Activated naive CD4-positive, alpha-beta T cell treated with anti-CD3 and anti-CD28 coated beads for 36 hours (primary cell): ENCODE measurements around the gene NEURL1B. TPM values are rescaled to one million over a fixed set of nuclear protein-coding genes. Genes with fewer than 3 reads are reported as not detected.
"Not testable (repeated sequence)": the region's sequence is repeated elsewhere in the genome, so short reads cannot be mapped to it uniquely, and the experiment has no call there.

Source experiments
- CTCF ChIA-PET: fragments of 350-600 bp; sonication (Branson Sonifier 250); formaldehyde crosslinking; loops from one replicate; lab custom pipeline; 2021; ENCODE audit warnings: antibody characterized with exemption; lab: Charles Lee
- DNase-seq: peaks from one replicate; pipeline ENCODE4 v3.0.0-alpha.2; 2020
- H3K27ac Mint-ChIP-seq: one replicate; pipeline ENCODE4 v1.8.0; 2021; ENCODE audit warnings: mild to moderate bottlenecking, mixed read lengths
- H3K27me3 Mint-ChIP-seq: one replicate; pipeline ENCODE4 v1.8.0; 2021; ENCODE audit warnings: low read depth, mixed read lengths
- H3K36me3 Mint-ChIP-seq: one replicate; pipeline ENCODE4 v1.8.0; 2021; ENCODE audit warnings: low read depth, mixed read lengths
- H3K4me1 Mint-ChIP-seq: one replicate; pipeline ENCODE4 v1.8.0; 2021; ENCODE audit warnings: low read depth, mixed read lengths
- H3K4me3 Mint-ChIP-seq: one replicate; pipeline ENCODE4 v1.8.0; 2021; ENCODE audit warnings: mild to moderate bottlenecking, moderate library complexity, mixed read lengths
- H3K9me3 Mint-ChIP-seq: one replicate; pipeline ENCODE4 v1.8.0; 2021; ENCODE audit warnings: mixed read lengths
- intact Hi-C: fragments of 100-400 bp; cut with micrococcal nuclease; formaldehyde crosslinking; loops from one replicate; pipeline ENCODE4 v1.15.1; 2023
- total RNA-seq, 2 experiments: library from RNA; stranded (reverse); gene quantifications; one replicate each; pipeline ENCODE4 v1.2.3, GENCODE V29; 2021

The NEURL1B gene
- total RNA-seq, 2 experiments from 2014 or later: 0.57 to 0.64 TPM

DNA sequence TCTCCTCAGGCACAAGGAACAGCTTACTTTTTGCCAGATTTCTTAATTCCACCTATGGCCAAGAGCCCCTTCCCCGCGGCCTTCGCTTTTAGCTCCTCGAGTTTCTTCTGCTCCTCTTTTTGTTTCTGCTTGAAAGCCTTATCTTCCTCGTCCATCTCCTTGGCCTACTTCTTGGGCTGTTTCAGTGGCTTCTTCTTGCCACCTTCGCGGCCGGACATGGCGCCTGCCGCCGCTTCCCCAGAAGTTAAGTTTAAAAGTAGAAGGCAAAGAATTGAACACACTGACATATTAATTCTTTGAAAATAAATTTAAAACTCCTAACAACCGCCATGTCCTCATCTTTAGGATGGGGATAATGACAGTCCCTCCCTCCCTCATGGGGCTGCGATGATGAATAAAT, 15.4 kb downstream of the NEURL1B start:
- DNase-seq, H3K4me1 Mint-ChIP-seq, H3K36me3 Mint-ChIP-seq, H3K27ac Mint-ChIP-seq, H3K4me3 Mint-ChIP-seq, intact Hi-C loops, H3K27me3 Mint-ChIP-seq: not testable (repeated sequence)
- H3K9me3 Mint-ChIP-seq: peaks cover 14% of the 10 kb centered on the region
- CTCF ChIA-PET: interaction anchor here (0.9 kb wide), 1 partner anchor 8 kb away, joined by 3 read pairs; no protein-coding TSS in a partner anchor

DNA sequence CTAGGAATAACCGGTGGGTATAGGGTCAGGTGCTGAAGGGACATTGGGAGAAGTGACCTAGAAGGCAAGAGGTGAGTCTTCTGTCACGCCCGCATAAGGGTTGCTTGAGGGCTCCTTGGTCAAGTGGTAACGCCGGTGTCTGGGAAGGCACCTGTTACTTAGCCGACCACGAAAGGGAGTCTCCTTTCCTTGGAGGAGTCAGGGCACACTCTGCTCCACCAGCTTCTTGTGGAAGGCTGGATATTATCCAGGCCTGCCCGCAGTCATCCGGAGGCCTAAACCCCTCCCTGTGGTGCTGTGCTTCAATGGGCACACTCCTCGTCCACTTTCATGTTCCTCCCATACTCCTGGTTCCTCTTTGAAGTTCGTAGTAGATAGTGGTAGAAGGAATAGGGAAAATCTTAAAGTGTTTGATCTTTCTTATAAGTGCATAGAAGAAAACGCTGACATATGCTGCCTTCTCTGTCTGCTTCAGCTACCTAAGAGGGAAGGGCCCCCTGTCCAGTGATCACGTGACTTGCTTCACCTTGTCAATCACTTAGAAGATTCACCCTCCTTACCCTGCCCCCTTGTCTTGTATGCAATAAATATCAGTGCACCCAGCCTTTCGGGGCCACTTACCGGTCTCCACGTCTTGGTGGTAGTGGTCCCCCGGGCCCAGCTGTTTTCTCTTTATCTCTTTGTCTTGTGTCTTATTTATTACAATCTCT, 16.6 kb downstream of the NEURL1B start:
- intact Hi-C loops, H3K4me3 Mint-ChIP-seq, CTCF ChIA-PET, H3K36me3 Mint-ChIP-seq, H3K27ac Mint-ChIP-seq, H3K4me1 Mint-ChIP-seq, H3K27me3 Mint-ChIP-seq, DNase-seq: not testable (repeated sequence)
- peaks cover 14% of the 10 kb centered on the region for H3K9me3 Mint-ChIP-seq

DNA sequence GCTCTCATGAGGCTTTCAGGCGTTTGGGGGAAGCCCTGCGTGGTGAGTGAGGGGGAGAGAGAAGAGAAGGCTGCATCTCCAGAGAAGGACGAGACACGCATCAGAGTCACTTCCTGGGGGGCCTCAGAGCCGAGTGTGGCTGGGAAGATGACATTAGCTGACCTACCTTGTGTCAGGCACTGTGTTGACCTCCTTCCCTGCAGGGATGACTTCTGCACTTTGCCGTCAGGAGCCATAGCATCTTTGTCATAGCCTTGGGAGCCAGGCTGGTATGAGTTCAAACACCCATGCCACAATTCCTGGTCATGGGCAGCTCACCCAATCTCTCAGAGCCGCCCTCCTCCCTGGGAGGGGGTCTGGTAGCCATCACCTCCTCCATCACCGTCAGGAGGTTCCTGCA, 17.3 kb downstream of the NEURL1B start:
- H3K27ac Mint-ChIP-seq: no peak overlapping the region
- peaks cover 14% of the 10 kb centered on the region for H3K9me3 Mint-ChIP-seq
- CTCF ChIA-PET: no interaction called here

DNA sequence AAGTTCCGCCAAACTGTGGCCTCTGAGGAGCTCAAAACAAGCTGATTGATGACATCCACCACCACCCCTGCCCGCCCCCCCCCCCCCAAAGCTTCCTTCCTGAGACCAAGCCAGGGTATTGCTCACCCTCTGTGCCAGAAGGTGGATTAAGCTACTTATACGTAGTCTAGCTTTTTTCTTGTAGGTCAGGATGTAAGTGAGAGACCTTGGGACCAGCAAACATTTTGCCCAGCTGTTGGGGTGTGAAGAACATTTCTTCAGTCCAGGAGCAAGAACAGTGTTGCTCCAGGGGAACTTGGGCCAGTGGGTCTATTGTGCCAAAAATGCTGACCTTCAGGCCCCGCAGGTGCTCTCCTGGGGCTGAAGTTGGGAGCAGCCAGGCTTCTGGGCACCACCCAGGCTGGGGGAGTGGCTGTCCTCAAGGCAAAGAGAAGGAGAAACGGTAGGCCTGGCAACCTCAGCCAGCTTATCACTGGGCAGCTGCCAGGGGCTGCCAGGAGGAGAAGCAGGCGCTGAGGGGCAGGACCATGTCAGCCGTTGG, 18.0 kb downstream of the NEURL1B start:
- no peak for DNase-seq
- peaks cover 14% of the 10 kb centered on the region for H3K9me3 Mint-ChIP-seq
- H3K27me3 Mint-ChIP-seq: no peaks in the 10 kb centered on the region
- no peak overlapping the region for H3K4me3 Mint-ChIP-seq
- no peak overlapping the region for H3K27ac Mint-ChIP-seq
- CTCF ChIA-PET: no interaction called here
- H3K36me3 Mint-ChIP-seq: no peaks in the 10 kb centered on the region
- no peaks in the 10 kb centered on the region for H3K4me1 Mint-ChIP-seq
- intact Hi-C loops: no loop called here

More for the DNA sequence above, 17.3 kb downstream of the NEURL1B start:
- no peaks in the 10 kb centered on the region for H3K36me3 Mint-ChIP-seq
- no peaks in the 10 kb centered on the region for H3K4me1 Mint-ChIP-seq
- H3K27me3 Mint-ChIP-seq: no peaks in the 10 kb centered on the region
- H3K4me3 Mint-ChIP-seq: no peak overlapping the region
- intact Hi-C loops: no loop called here
- no peak for DNase-seq

DNA sequence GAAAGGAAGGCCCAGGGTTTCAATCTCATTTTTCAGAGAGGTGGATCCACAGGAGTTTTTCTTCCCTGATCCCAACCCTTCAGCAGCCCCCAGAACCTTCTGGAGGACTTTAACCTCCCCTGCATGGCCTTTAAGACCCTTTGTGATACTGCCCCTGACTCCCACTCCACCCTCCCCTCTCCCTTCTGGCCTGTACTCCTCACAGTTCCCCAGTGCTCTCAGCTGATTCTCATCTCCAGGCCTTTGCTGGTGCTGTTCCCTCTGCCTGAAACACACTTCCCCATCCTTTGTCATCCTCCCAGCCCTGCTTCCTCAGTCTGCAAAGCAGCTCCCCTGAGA, 18.5 kb downstream of the NEURL1B start:
- H3K36me3 Mint-ChIP-seq: no peaks in the 10 kb centered on the region
- H3K9me3 Mint-ChIP-seq: peaks cover 14% of the 10 kb centered on the region
- H3K27me3 Mint-ChIP-seq: no peaks in the 10 kb centered on the region
- CTCF ChIA-PET: no interaction called here
- no peak for DNase-seq
- intact Hi-C loops: no loop called here
- no peaks in the 10 kb centered on the region for H3K4me1 Mint-ChIP-seq
- no peak overlapping the region for H3K4me3 Mint-ChIP-seq
- no peak overlapping the region for H3K27ac Mint-ChIP-seq

DNA sequence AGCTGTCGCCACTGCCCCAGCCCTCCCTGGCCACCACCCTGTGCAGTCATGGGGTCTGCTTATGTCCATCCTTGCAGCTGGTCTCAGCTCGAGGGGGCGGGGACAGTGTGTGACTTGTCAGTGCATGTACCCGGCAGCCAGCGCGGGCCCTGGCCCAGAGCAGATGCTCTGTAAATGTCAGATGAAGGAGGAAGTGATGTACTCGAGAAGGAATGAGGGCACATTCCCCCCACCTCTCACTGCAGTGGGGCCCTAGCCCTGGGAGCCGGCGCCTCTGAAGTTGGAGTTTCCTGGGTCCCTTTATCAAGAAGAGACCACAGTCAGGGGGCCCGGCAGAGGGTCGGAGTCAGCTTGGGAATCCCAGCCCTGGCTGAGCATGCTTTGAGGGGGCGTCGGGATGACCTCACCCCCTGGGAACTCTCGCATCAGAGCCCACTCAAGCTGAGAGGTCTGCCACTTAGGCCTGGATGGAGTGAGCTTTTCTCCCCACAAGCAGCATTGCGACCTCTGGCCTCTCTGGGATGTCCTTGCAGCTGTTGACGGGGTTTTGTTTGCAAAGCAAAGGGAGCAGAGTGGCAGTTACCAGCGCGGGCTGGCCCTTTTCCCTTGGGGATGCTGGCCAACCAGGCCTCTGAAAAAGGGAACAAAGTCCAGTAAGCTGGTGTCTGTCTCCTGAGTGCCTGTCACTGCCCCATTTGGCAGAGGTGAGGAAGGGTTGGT, 19.0 kb downstream of the NEURL1B start:
- no peak for DNase-seq
- Mint-ChIP-seq H3K27me3 (no peaks in the 10 kb centered on the region), H3K36me3 (no peaks in the 10 kb centered on the region), H3K4me1 (no peaks in the 10 kb centered on the region), H3K27ac (no peak overlapping the region), H3K4me3 (no peak overlapping the region), H3K9me3 (peaks cover 13% of the 10 kb centered on the region)
- CTCF ChIA-PET: no interaction called here
- intact Hi-C loops: no loop called here

DNA sequence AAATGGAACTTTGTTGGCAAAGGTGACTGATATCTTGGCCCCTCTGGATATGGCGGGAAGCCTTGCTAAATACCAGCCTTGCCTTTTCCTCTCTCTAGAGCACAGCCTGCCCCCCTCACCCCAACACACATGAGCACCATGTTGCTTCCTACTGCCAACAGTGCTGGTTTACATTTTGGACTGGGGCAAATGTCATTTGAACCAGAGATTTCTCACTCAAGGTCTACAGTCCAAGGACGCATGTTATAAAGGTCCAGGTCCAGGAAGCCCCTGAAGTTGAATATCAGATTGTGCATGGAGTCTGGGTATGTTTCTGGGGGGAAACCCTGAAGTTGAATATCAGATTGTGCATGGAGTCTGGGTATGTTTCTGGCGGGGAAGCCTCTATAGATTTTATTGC, 19.9 kb downstream of the NEURL1B start:
- DNase-seq: no peak
- Mint-ChIP-seq H3K27ac (no peak overlapping the region), H3K4me1 (no peaks in the 10 kb centered on the region), H3K4me3 (no peak overlapping the region), H3K36me3 (no peaks in the 10 kb centered on the region), H3K9me3 (peaks cover 4% of the 10 kb centered on the region), H3K27me3 (no peaks in the 10 kb centered on the region)
- CTCF ChIA-PET: no interaction called here
- intact Hi-C loops: no loop called here

DNA sequence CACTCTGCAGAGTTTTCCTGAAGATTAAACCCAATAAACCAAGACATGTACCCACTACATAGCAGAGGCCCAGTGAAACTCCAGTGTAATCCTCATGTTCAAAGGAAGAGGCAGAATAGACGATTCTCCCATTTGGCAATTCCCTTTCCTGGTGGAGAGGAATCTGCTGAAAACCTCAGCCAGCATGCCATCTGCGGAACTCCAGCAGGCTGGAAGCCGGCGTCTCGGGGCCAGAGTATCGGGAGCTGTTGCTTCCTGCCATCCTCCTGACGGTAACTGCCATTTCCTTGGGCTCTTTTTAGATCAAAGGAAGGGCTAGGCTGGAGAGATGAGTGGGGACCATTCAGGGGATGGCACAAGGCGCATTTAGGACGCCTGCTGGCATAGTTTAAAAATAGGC, 20.5 kb downstream of the NEURL1B start:
- H3K36me3 Mint-ChIP-seq: no peaks in the 10 kb centered on the region
- H3K9me3 Mint-ChIP-seq: peaks cover 3% of the 10 kb centered on the region
- H3K27ac Mint-ChIP-seq: no peak overlapping the region
- no peak overlapping the region for H3K4me3 Mint-ChIP-seq
- no peaks in the 10 kb centered on the region for H3K4me1 Mint-ChIP-seq
- intact Hi-C loops: no loop called here
- no peak for DNase-seq
- CTCF ChIA-PET: no interaction called here
- H3K27me3 Mint-ChIP-seq: no peaks in the 10 kb centered on the region

DNA sequence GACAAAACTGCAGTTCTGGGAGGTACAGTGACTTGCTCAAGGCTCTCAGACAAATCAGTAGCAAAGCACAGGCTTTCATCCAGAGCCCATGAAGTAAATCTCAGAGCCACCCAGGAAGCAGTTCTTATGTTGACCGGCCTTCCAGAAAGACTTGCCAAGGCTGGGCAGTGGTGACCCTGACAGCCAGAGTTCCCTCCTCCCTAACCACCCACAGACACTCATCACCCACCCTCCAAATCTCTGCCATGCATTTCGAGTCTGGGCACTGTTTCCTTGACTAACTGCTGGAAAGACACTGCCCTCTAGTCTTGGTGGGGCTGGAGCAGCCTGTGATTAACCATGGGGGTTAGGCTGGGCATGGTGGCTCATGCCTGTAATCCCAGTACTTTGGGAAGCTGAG, 21.5 kb downstream of the NEURL1B start:
- H3K36me3 Mint-ChIP-seq: no peaks in the 10 kb centered on the region

DNA sequence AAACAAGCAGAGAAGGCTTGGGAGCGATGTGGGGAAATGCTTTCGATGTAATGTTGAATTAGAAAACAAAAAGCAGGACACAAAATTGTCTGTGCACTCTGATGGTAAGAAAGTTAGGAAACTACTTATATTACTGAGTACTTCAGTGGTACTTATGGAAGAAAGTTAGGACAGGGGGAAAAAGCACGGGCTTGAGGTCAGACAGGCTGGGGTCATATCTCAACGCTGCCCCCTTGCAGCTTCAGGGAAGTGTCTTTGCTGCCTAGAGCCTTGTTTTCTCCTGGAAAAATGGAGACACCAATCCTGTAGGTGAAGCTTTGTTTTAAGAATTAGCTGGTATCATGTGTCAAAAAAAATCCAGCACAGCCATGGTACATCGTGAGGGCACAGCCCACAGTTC, 23.0 kb downstream of the NEURL1B start:
- no peak overlapping the region for H3K4me3 Mint-ChIP-seq
- no peak for DNase-seq
- H3K27ac Mint-ChIP-seq: no peak overlapping the region
- CTCF ChIA-PET: interaction anchor here (1.5 kb wide), 1 partner anchor 34 kb away, joined by 5 read pairs; no protein-coding TSS in a partner anchor
- H3K36me3 Mint-ChIP-seq: no peaks in the 10 kb centered on the region
- intact Hi-C loops: no loop called here
- H3K4me1 Mint-ChIP-seq: no peaks in the 10 kb centered on the region
- no peaks in the 10 kb centered on the region for H3K27me3 Mint-ChIP-seq
- H3K9me3 Mint-ChIP-seq: no peaks in the 10 kb centered on the region

More for the DNA sequence above, 21.5 kb downstream of the NEURL1B start:
- Mint-ChIP-seq H3K27me3 (no peaks in the 10 kb centered on the region), H3K9me3 (no peaks in the 10 kb centered on the region), H3K4me1 (no peaks in the 10 kb centered on the region), H3K4me3 (no peak overlapping the region), H3K27ac (no peak overlapping the region)
- DNase-seq: no peak
- intact Hi-C loops: no loop called here
- CTCF ChIA-PET: interaction anchor here (0.7 kb wide), 1 partner anchor 133 kb away, joined by 3 read pairs; no protein-coding TSS in a partner anchor

DNA sequence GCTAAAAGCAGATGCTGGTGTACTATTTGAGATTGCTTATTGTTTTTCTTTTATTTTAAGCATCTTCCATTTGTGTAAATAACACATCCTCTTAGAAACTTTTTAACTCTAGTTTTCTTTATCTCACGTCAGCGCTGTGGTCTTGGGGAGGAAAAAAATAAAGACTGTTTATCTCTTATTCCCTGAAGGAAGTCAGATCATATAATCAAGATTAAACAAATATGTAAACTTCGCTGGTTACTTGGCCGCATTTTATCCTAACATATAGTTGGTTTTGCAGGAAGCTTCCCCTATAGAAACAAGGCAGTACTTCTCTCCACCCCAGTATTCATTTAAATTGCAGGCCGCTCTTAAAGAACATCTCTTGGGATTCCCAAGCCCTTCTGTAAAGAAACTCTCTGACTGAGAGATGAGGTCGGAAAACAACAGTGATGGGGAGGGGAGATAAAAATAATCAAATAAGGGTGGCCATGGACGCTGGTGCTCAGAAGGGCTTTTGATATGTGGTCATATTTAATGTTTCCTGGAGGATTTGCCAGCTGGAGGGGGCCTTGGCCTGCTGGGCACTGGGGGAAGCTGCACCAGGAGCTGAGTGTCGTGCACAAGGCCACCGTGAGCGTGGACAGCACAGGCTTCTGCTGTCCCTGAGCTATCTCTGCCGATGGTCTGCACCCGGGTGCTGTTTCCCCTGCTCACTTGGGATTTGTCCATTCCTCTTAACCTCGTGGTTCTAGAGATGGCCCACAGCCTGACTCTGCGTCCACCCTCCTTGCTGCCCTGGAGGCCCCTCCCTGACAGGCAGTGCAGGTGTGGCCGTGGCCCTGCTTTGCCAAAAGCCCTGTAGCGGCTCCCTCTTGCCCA, 23.8 kb downstream of the NEURL1B start:
- Mint-ChIP-seq H3K4me1 (no peaks in the 10 kb centered on the region), H3K36me3 (no peaks in the 10 kb centered on the region), H3K4me3 (no peak overlapping the region), H3K9me3 (no peaks in the 10 kb centered on the region), H3K27ac (no peak overlapping the region), H3K27me3 (no peaks in the 10 kb centered on the region)
- CTCF ChIA-PET: interaction anchor here (0.9 to 1.5 kb wide), 2 partner anchors 8 to 33 kb away, joined by 3 to 5 read pairs; no protein-coding TSS in a partner anchor
- DNase-seq: no peak
- intact Hi-C loops: no loop called here

DNA sequence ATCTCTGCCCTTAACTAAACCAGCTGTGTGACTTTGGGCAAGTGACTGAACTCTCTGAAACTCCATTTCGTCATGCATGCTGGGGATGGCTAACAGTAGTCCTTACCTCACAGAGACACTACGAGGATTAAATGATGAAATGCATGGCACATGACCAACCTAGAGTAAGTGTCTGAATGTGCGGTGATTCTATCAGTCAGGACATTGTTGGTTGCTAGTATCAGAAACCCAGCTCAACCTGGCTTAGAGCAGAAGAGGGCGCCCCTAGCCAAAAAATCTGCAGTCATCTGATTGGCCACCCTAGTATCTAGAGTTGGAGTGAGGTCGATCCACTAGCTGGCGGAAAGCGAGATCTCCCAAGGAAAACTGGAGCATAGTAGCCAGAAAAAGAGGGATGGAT, 25.2 kb downstream of the NEURL1B start:
- no peaks in the 10 kb centered on the region for H3K9me3 Mint-ChIP-seq
- intact Hi-C loops: loop anchor here (1.0 kb wide), 1 partner anchor 31 kb away; no protein-coding TSS in a partner anchor

More for the DNA sequence above, 25.2 kb downstream of the NEURL1B start:
- H3K4me1 Mint-ChIP-seq: no peaks in the 10 kb centered on the region
- no peak overlapping the region for H3K27ac Mint-ChIP-seq
- no peak overlapping the region for H3K4me3 Mint-ChIP-seq
- CTCF ChIA-PET: interaction anchor here (1.1 to 1.2 kb wide), 2 partner anchors 45 to 215 kb away, joined by 3 read pairs; no protein-coding TSS in a partner anchor
- no peak for DNase-seq
- no peaks in the 10 kb centered on the region for H3K27me3 Mint-ChIP-seq
- H3K36me3 Mint-ChIP-seq: no peaks in the 10 kb centered on the region
